Frontal cortex (tissue), 4 donors: Measurements from ENCODE around the gene NHERF1. TPM values are rescaled to one million over a fixed set of nuclear protein-coding genes. Genes with fewer than 3 reads are reported as not detected.

ENCODE experiments used
- DNase-seq, 2 donors: peaks; one replicate each; pipeline ENCODE4 v3.0.0; 2012; ENCODE audit warnings: low spot score in 2 of 2
- FAIRE-seq: peaks from 2 replicates; lab custom pipeline; 2012; peaks lifted over from hg19 to GRCh38; lab: Jason Lieb, UNC
- total RNA-seq: library from RNA; depleted of rRNA; stranded (reverse); fragments of >200 nt; gene quantifications from one replicate; pipeline ENCODE4 v1.2.3, GENCODE V29; 2014
- donor health status: control.
- donor health status: control.
- donor health status: control.

The NHERF1 gene
- total RNA-seq, 1 donor from 2014 or later, result 4.1 TPM

GRCh38 chr17:74763565-74764387, 15.3 kb downstream of the NHERF1 start:
- FAIRE-seq, result no peak
- no peak for DNase-seq

- no peak for FAIRE-seq
- no peak for DNase-seq
Measured at GRCh38 chr17:74764751-74765286, 16.4 kb downstream of the NHERF1 start.

GRCh38 chr17:74766413-74766812, 18.0 kb downstream of the NHERF1 start:
- FAIRE-seq, result no peak

GRCh38 chr17:74767111-74767516, 18.7 kb downstream of the NHERF1 start:
- FAIRE-seq (peak; percentile 44), DNase-seq (peak; percentile 68 to 74)

More at GRCh38 chr17:74766413-74766812, 18.0 kb downstream of the NHERF1 start:
- DNase-seq, result no peak

GRCh38 chr17:74768069-74768762, 19.8 kb downstream of the NHERF1 start:
- DNase-seq (peak in 1 of 2 donors; percentile 54), FAIRE-seq (no peak)

- DNase-seq (no peak), FAIRE-seq (no peak)
Measured at GRCh38 chr17:74768763-74769114, 20.3 kb downstream of the NHERF1 start.

GRCh38 chr17:74769266-74769855, 20.9 kb downstream of the NHERF1 start:
- FAIRE-seq (no peak), DNase-seq (no peak)

GRCh38 chr17:74769856-74770497, 21.5 kb downstream of the NHERF1 start:
- no peak for FAIRE-seq
- no peak for DNase-seq

GRCh38 chr17:74770498-74771318, 22.3 kb downstream of the NHERF1 start:
- peak in 1 of 2 donors; percentile 75 for DNase-seq
- no peak for FAIRE-seq

- no peak for DNase-seq
- FAIRE-seq, result no peak
Measured at GRCh38 chr17:74771319-74771914, 23.0 kb downstream of the NHERF1 start.

- FAIRE-seq, result no peak
- DNase-seq, result no peak
Measured at GRCh38 chr17:74772053-74772452, 23.6 kb downstream of the NHERF1 start.

- no peak for DNase-seq
- FAIRE-seq, result no peak
Measured at GRCh38 chr17:74773414-74773813, 25.0 kb downstream of the NHERF1 start.

- DNase-seq, result no peak
Measured at GRCh38 chr17:74773871-74774286, 25.5 kb downstream of the NHERF1 start.

GRCh38 chr17:74775409-74776043, 27.1 kb downstream of the NHERF1 start:
- FAIRE-seq (no peak), DNase-seq (no peak)

More at GRCh38 chr17:74773871-74774286, 25.5 kb downstream of the NHERF1 start:
- no peak for FAIRE-seq

- DNase-seq (peak; percentile 96 to 99), FAIRE-seq (no peak)
Measured at GRCh38 chr17:74776044-74776962, 27.9 kb downstream of the NHERF1 start, which contains the start of gene NAT9. TSS of gene NAT9 (minus strand) at chr17:74776345. CDS start at chr17:74775698, 647 bp downstream.

GRCh38 chr17:74776990-74777389, 28.6 kb downstream of the NHERF1 start:
- DNase-seq (no peak), FAIRE-seq (no peak)

GRCh38 chr17:74777901-74778515, 29.6 kb downstream of the NHERF1 start:
- no peak for FAIRE-seq

More at GRCh38 chr17:74777901-74778515, 29.6 kb downstream of the NHERF1 start:
- no peak for DNase-seq
